PC-9 (cell line): ENCODE data around the gene ATP6V0D1.

ENCODE experiments used
- CTCF ChIP-seq: fragments of 200-600 bp; sonication (generic); conservative IDR thresholded peaks from 2 replicates; pipeline ENCODE4 v1.6.1; 2017; ENCODE audit warnings: mixed run types, antibody characterized with exemption, mild to moderate bottlenecking, moderate library complexity
- EZH2 ChIP-seq: fragments of 200-600 bp; sonication (generic); IDR thresholded peaks from 2 replicates; pipeline ENCODE4 v1.8.0; 2017; ENCODE audit warnings: antibody characterized with exemption, low read depth

- TF ChIP-seq EZH2 (no peak), CTCF (peak; percentile 40; the same call in 1 of the 2 replicates)
Observed at GRCh38 chr16:67456391-67457081, 24.4 kb downstream of the ATP6V0D1 start.
